Measurements from ENCODE around the gene BRSK2.
"Not testable (repeated sequence)": the region's sequence is repeated elsewhere in the genome, so short reads cannot be mapped to it uniquely, and the experiment has no call there.

BRSK2 gene

GRCh38 chr11:1389932-1390568 is at the start of gene BRSK2:
Gene BRSK2, plus strand, starts transcription at chr11:1389934. Its CDS starts 351 bp downstream, at chr11:1390285.
- Mint-ChIP-seq H3K27me3 (peaks cover 66% of the 10 kb centered on the region), H3K4me3 (peak within 1 kb of the TSS; percentile 40), H3K36me3 (no peaks in the 10 kb centered on the region), H3K27ac (no peak within 1 kb of the TSS), H3K4me1 (peaks cover 8% of the 10 kb centered on the region), H3K9me3 (no peaks in the 10 kb centered on the region)
- CTCF ChIA-PET, result no interaction called here
- no peak for DNase-seq

- Mint-ChIP-seq H3K9me3 (peaks cover 6% of the 10 kb centered on the region), H3K4me1 (peaks cover 17% of the 10 kb centered on the region), H3K36me3 (no peaks in the 10 kb centered on the region), H3K4me3 (no peak overlapping the region), H3K27ac (no peak overlapping the region), H3K27me3 (peaks cover 8% of the 10 kb centered on the region)
- CTCF ChIA-PET, result no interaction called here
- no peak for DNase-seq
These were observed 49.6 kb upstream of the BRSK2 start for GRCh38 chr11:1340111-1340510.

GRCh38 chr11:1341226-1341625 is 48.5 kb upstream of the BRSK2 start:
- CTCF ChIA-PET, H3K27ac Mint-ChIP-seq, H3K4me3 Mint-ChIP-seq, H3K36me3 Mint-ChIP-seq, H3K27me3 Mint-ChIP-seq, DNase-seq, H3K9me3 Mint-ChIP-seq, H3K4me1 Mint-ChIP-seq: not testable (repeated sequence)

GRCh38 chr11:1341928-1342524 is 47.7 kb upstream of the BRSK2 start:
- no peaks in the 10 kb centered on the region for H3K27me3 Mint-ChIP-seq
- no peaks in the 10 kb centered on the region for H3K36me3 Mint-ChIP-seq
- no peak for DNase-seq
- no peak overlapping the region for H3K4me3 Mint-ChIP-seq
- H3K27ac Mint-ChIP-seq, result no peak overlapping the region
- CTCF ChIA-PET, result no interaction called here
- peaks cover 6% of the 10 kb centered on the region for H3K9me3 Mint-ChIP-seq
- peaks cover 8% of the 10 kb centered on the region for H3K4me1 Mint-ChIP-seq

GRCh38 chr11:1342946-1343345 is 46.8 kb upstream of the BRSK2 start:
- CTCF ChIA-PET, result no interaction called here
- Mint-ChIP-seq H3K27ac (no peak overlapping the region), H3K4me3 (no peak overlapping the region), H3K27me3 (no peaks in the 10 kb centered on the region), H3K36me3 (no peaks in the 10 kb centered on the region), H3K9me3 (peaks cover 4% of the 10 kb centered on the region), H3K4me1 (peaks cover 5% of the 10 kb centered on the region)
- no peak for DNase-seq

GRCh38 chr11:1343391-1344055 is 46.2 kb upstream of the BRSK2 start:
- Mint-ChIP-seq H3K9me3 (no peaks in the 10 kb centered on the region), H3K4me3 (no peak overlapping the region), H3K27me3 (no peaks in the 10 kb centered on the region), H3K36me3 (no peaks in the 10 kb centered on the region), H3K27ac (peak overlapping the region; percentile 6), H3K4me1 (no peaks in the 10 kb centered on the region)
- CTCF ChIA-PET, result no interaction called here
- DNase-seq, result no peak

- H3K9me3 Mint-ChIP-seq, result no peaks in the 10 kb centered on the region
- H3K27me3 Mint-ChIP-seq, result no peaks in the 10 kb centered on the region
- no peaks in the 10 kb centered on the region for H3K4me1 Mint-ChIP-seq
- H3K27ac Mint-ChIP-seq, result no peak overlapping the region
- DNase-seq, result no peak
- no peaks in the 10 kb centered on the region for H3K36me3 Mint-ChIP-seq
- CTCF ChIA-PET, result no interaction called here
- no peak overlapping the region for H3K4me3 Mint-ChIP-seq
These were observed 45.6 kb upstream of the BRSK2 start for GRCh38 chr11:1344056-1344635.

GRCh38 chr11:1345737-1346513 is 43.8 kb upstream of the BRSK2 start:
- Mint-ChIP-seq H3K27me3 (no peaks in the 10 kb centered on the region), H3K9me3 (no peaks in the 10 kb centered on the region), H3K36me3 (no peaks in the 10 kb centered on the region), H3K4me1 (no peaks in the 10 kb centered on the region), H3K4me3 (no peak overlapping the region), H3K27ac (no peak overlapping the region)
- no peak for DNase-seq
- CTCF ChIA-PET, result no interaction called here

GRCh38 chr11:1346669-1347390 is 42.9 kb upstream of the BRSK2 start:
- Mint-ChIP-seq H3K4me3 (no peak overlapping the region), H3K36me3 (no peaks in the 10 kb centered on the region), H3K27me3 (no peaks in the 10 kb centered on the region), H3K4me1 (no peaks in the 10 kb centered on the region), H3K9me3 (no peaks in the 10 kb centered on the region), H3K27ac (no peak overlapping the region)
- CTCF ChIA-PET, result no interaction called here
- no peak for DNase-seq

- H3K4me1 Mint-ChIP-seq, H3K9me3 Mint-ChIP-seq, DNase-seq, CTCF ChIA-PET, H3K27me3 Mint-ChIP-seq, H3K27ac Mint-ChIP-seq, H3K4me3 Mint-ChIP-seq, H3K36me3 Mint-ChIP-seq: not testable (repeated sequence)
These were observed 42.2 kb upstream of the BRSK2 start for GRCh38 chr11:1347411-1347999.

GRCh38 chr11:1348146-1348795 is 41.5 kb upstream of the BRSK2 start:
- Mint-ChIP-seq H3K4me3 (no peak overlapping the region), H3K27me3 (no peaks in the 10 kb centered on the region), H3K9me3 (no peaks in the 10 kb centered on the region), H3K27ac (no peak overlapping the region), H3K4me1 (no peaks in the 10 kb centered on the region), H3K36me3 (no peaks in the 10 kb centered on the region)
- CTCF ChIA-PET, result no interaction called here
- no peak for DNase-seq

- Mint-ChIP-seq H3K4me3 (no peak overlapping the region), H3K36me3 (no peaks in the 10 kb centered on the region), H3K4me1 (no peaks in the 10 kb centered on the region), H3K9me3 (no peaks in the 10 kb centered on the region), H3K27ac (no peak overlapping the region), H3K27me3 (peaks cover under 1% of the 10 kb centered on the region)
- no peak for DNase-seq
- CTCF ChIA-PET, result no interaction called here
These were observed 40.9 kb upstream of the BRSK2 start for GRCh38 chr11:1348796-1349326.

- peaks cover 4% of the 10 kb centered on the region for H3K27me3 Mint-ChIP-seq
- no peaks in the 10 kb centered on the region for H3K36me3 Mint-ChIP-seq
- no peak overlapping the region for H3K4me3 Mint-ChIP-seq
- H3K27ac Mint-ChIP-seq, result no peak overlapping the region
- no peaks in the 10 kb centered on the region for H3K4me1 Mint-ChIP-seq
- no peaks in the 10 kb centered on the region for H3K9me3 Mint-ChIP-seq
- no peak for DNase-seq
- CTCF ChIA-PET, result no interaction called here
These were observed 40.2 kb upstream of the BRSK2 start for GRCh38 chr11:1349327-1350041.
